ENCODE results near the gene ERICH4. TPM values are rescaled to one million over a fixed set of nuclear protein-coding genes. Genes with fewer than 3 reads are reported as not detected.

ERICH4 gene
- total RNA-seq, 1 experiment from 2014 or later, result not detected

DNA sequence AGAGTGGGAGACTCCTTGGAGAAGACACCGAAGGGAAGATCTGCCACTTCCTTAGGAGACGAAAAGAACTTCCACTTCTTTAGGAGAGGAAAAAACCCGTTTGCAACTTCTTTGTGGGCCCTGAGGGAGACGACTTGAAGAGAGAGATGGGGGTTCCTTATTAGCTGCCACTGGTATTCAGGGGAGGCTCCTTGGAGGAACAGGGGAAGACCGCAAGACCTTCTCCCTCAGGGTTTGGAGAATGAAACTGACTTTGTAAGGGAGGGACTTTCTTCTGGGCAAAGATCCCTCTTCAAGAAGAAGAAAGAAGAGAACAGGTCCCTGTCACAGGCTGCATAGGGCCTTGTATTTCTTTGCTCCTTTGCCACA, 44.9 kb upstream of the ERICH4 start:
- BruUV-seq (replicated peaks), result no TSS peak
- Mint-ChIP-seq H3K27ac (ENCODE audit: low read depth, unreplicated experiment) (peak overlapping the region; percentile 99), H3K9me3 (ENCODE audit: unreplicated experiment) (no peaks in the 10 kb centered on the region), H3K4me1 (ENCODE audit: insufficient read depth, unreplicated experiment) (peaks cover 25% of the 10 kb centered on the region), H3K36me3 (ENCODE audit: insufficient read depth, unreplicated experiment) (peaks cover 24% of the 10 kb centered on the region), H3K4me3 (ENCODE audit: unreplicated experiment) (peak overlapping the region; percentile 99), H3K27me3 (ENCODE audit: insufficient read depth, unreplicated experiment) (no peaks in the 10 kb centered on the region)
- no peak for DNase-seq (ENCODE audit: unreplicated experiment)
- ChIA-PET POLR2A (interaction anchor here (0.9 to 2.6 kb wide), 6 partner anchors 11 to 88 kb away, joined by 3 to 19 read pairs (median 10); partner anchors contain the start of genes B9D2 and DMAC2), CTCF (interaction anchor here (0.6 to 1.0 kb wide), 2 partner anchors 33 to 86 kb away, joined by 3 read pairs; no protein-coding TSS in a partner anchor)
- TF ChIP-seq, protein P1, sequence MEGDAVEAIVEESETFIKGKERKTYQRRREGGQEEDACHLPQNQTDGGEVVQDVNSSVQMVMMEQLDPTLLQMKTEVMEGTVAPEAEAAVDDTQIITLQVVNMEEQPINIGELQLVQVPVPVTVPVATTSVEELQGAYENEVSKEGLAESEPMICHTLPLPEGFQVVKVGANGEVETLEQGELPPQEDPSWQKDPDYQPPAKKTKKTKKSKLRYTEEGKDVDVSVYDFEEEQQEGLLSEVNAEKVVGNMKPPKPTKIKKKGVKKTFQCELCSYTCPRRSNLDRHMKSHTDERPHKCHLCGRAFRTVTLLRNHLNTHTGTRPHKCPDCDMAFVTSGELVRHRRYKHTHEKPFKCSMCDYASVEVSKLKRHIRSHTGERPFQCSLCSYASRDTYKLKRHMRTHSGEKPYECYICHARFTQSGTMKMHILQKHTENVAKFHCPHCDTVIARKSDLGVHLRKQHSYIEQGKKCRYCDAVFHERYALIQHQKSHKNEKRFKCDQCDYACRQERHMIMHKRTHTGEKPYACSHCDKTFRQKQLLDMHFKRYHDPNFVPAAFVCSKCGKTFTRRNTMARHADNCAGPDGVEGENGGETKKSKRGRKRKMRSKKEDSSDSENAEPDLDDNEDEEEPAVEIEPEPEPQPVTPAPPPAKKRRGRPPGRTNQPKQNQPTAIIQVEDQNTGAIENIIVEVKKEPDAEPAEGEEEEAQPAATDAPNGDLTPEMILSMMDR (IDR thresholded peaks at IDR 0.05; ENCODE audit: unreplicated experiment), result no peak
- intact Hi-C loops (cut with micrococcal nuclease), result loop anchor here (5.0 kb wide), 1 partner anchor 46 kb away; the partner anchor contains the start of gene TGFB1

- no peaks in the 10 kb centered on the region for H3K27me3 Mint-ChIP-seq (ENCODE audit: insufficient read depth, unreplicated experiment)
- peak overlapping the region; percentile 99 for H3K4me3 Mint-ChIP-seq (ENCODE audit: unreplicated experiment)
- no peak for DNase-seq (ENCODE audit: unreplicated experiment)
- intact Hi-C loops (cut with micrococcal nuclease), result loop anchor here (5.0 kb wide), 1 partner anchor 46 kb away; the partner anchor contains the start of gene TGFB1
- H3K4me1 Mint-ChIP-seq (ENCODE audit: insufficient read depth, unreplicated experiment), result peaks cover 25% of the 10 kb centered on the region
- peaks cover 22% of the 10 kb centered on the region for H3K36me3 Mint-ChIP-seq (ENCODE audit: insufficient read depth, unreplicated experiment)
- BruUV-seq (replicated peaks), result no TSS peak
- H3K27ac Mint-ChIP-seq (ENCODE audit: low read depth, unreplicated experiment), result peak overlapping the region; percentile 99
- no peaks in the 10 kb centered on the region for H3K9me3 Mint-ChIP-seq (ENCODE audit: unreplicated experiment)
- ChIA-PET POLR2A (interaction anchor here (0.9 to 2.6 kb wide), 6 partner anchors 11 to 88 kb away, joined by 3 to 19 read pairs (median 10); partner anchors contain the start of genes B9D2 and DMAC2), CTCF (interaction anchor here (0.6 to 1.0 kb wide), 2 partner anchors 32 to 86 kb away, joined by 3 read pairs; no protein-coding TSS in a partner anchor)
- TF ChIP-seq, protein P1 (IDR thresholded peaks at IDR 0.05; ENCODE audit: unreplicated experiment), result no peak
Measured at GRCh38 chr19:41398598-41398997, 44.4 kb upstream of the ERICH4 start.

DNA sequence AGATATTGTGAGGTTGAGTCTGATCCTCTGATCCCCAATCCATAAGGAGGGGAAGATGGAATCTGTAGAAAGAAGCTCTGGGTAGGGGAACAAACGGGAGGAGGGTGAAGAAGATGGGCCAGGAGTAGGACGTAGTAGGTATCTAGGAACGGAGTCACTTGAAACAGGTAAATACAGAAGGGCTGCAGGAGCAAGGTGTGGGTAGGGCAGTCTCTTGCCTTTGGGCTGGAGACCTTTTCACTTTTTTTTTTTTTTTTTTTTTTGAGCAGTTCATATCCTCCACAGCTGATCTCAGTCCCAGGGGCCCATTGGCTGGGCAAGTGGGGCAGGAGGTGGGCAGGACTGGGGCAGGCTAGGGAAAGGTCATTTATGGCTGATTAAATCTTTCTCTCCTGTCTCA, 43.9 kb upstream of the ERICH4 start:
- Mint-ChIP-seq H3K27ac (ENCODE audit: low read depth, unreplicated experiment) (peak overlapping the region; percentile 99), H3K4me1 (ENCODE audit: insufficient read depth, unreplicated experiment) (peaks cover 25% of the 10 kb centered on the region), H3K9me3 (ENCODE audit: unreplicated experiment) (no peaks in the 10 kb centered on the region), H3K27me3 (ENCODE audit: insufficient read depth, unreplicated experiment) (no peaks in the 10 kb centered on the region), H3K36me3 (ENCODE audit: insufficient read depth, unreplicated experiment) (peaks cover 17% of the 10 kb centered on the region), H3K4me3 (ENCODE audit: unreplicated experiment) (peak overlapping the region; percentile 99)
- TF ChIP-seq, protein P1 (IDR thresholded peaks at IDR 0.05; ENCODE audit: unreplicated experiment), result no peak
- ChIA-PET POLR2A (interaction anchor here (1.6 to 2.6 kb wide), 4 partner anchors 10 to 72 kb away, joined by 8 to 19 read pairs (median 12); partner anchors contain the start of genes B9D2 and DMAC2), CTCF (interaction anchor here (1.0 kb wide), 1 partner anchor 32 kb away, joined by 3 read pairs; no protein-coding TSS in a partner anchor)
- intact Hi-C loops (cut with micrococcal nuclease), result loop anchor here (5.0 kb wide), 1 partner anchor 47 kb away; the partner anchor contains the start of gene TGFB1
- DNase-seq (ENCODE audit: unreplicated experiment), result no peak
- no TSS peak for BruUV-seq (replicated peaks)

GRCh38 chr19:41399525-41399924, 43.4 kb upstream of the ERICH4 start:
- H3K27ac Mint-ChIP-seq (ENCODE audit: low read depth, unreplicated experiment), result no peak overlapping the region
- ChIA-PET POLR2A (interaction anchor here (0.7 to 2.6 kb wide), 4 partner anchors 10 to 103 kb away, joined by 3 to 19 read pairs (median 10); partner anchors contain the start of gene B9D2), CTCF (interaction anchor here (0.7 kb wide), 1 partner anchor 10 kb away, joined by 3 read pairs; no protein-coding TSS in a partner anchor)
- H3K4me1 Mint-ChIP-seq (ENCODE audit: insufficient read depth, unreplicated experiment), result peaks cover 25% of the 10 kb centered on the region
- H3K36me3 Mint-ChIP-seq (ENCODE audit: insufficient read depth, unreplicated experiment), result peaks cover 16% of the 10 kb centered on the region
- intact Hi-C loops (cut with micrococcal nuclease), result loop anchor here (5.0 kb wide), 1 partner anchor 47 kb away; the partner anchor contains the start of gene TGFB1
- DNase-seq (ENCODE audit: unreplicated experiment), result no peak
- TF ChIP-seq, protein P1 (IDR thresholded peaks at IDR 0.05; ENCODE audit: unreplicated experiment), result no peak
- H3K27me3 Mint-ChIP-seq (ENCODE audit: insufficient read depth, unreplicated experiment), result no peaks in the 10 kb centered on the region
- no peaks in the 10 kb centered on the region for H3K9me3 Mint-ChIP-seq (ENCODE audit: unreplicated experiment)
- H3K4me3 Mint-ChIP-seq (ENCODE audit: unreplicated experiment), result peak overlapping the region; percentile 62
- BruUV-seq (replicated peaks), result no TSS peak
